SK-N-SH (cell line): ENCODE measurements around the gene SKA1.

Experiments used
- CTCF ChIP-seq: fragments of 200-600 bp; sonication (generic); IDR thresholded peaks from 2 replicates; pipeline ENCODE4 v1.6.1; 2017; ENCODE audit warnings: antibody characterized with exemption, mild to moderate bottlenecking, moderate library complexity
- EP300 ChIP-seq, 2 experiments: IDR thresholded peaks; 2 replicates each; pipeline versions ENCODE4 v1.4.0 to v1.6.1; 2012; ENCODE audit warnings: borderline replicate concordance in 1 of 2, low read depth in 1 of 2, low read length in 1 of 2
- SIN3A ChIP-seq: IDR thresholded peaks from 2 replicates; pipeline ENCODE4 v1.6.1; 2012; ENCODE audit warnings: low read depth, mild to moderate bottlenecking, low read length, moderate library complexity, borderline replicate concordance

- TF ChIP-seq CTCF (no peak), EP300 (IDR thresholded peaks at IDR 0.05; ENCODE audit: borderline replicate concordance in 1 of 2, low read depth in 1 of 2, low read length in 1 of 2) (no peak), SIN3A (no peak)
Observed at GRCh38 chr18:50338122-50338521, 36.7 kb upstream of the SKA1 start.
